Measurements from ENCODE around the gene SIM2. TPM values are rescaled to one million over a fixed set of nuclear protein-coding genes. Genes with fewer than 3 reads are reported as not detected.

Gene SIM2
- total RNA-seq, 4 donors from 2014 or later = 0.47 to 2.3 TPM; not detected in 2

GRCh38 chr21:36688324-36688723 is 10.6 kb upstream of the SIM2 start:
- H3K27me3 ChIP-seq = peaks cover 97% of the 10 kb centered on the region
- H3K36me3 ChIP-seq = no peaks in the 10 kb centered on the region
- 44 to 60% methylated on average over 3 to 6 of the region's 6 CpGs for WGBS, 2 donors (ENCODE audit: low coverage in 1 of 2)
- H3K27ac ChIP-seq = no peak overlapping the region
- no peak for TF ChIP-seq CTCF (IDR thresholded peaks at IDR 0.05)
- no peak for TF ChIP-seq POLR2AphosphoS5 (IDR thresholded peaks at IDR 0.05)
- no peak for TF ChIP-seq POLR2A (IDR thresholded peaks at IDR 0.05)
- TF ChIP-seq EP300 (IDR thresholded peaks at IDR 0.05) = no peak
- no peak overlapping the region for H3K4me3 ChIP-seq
- no peak for ATAC-seq
- H3K9me3 ChIP-seq = peaks cover 0 to 21% (median 0%) of the 10 kb centered on the region in 3 donors
- peaks cover 0 to 16% (median 5%) of the 10 kb centered on the region in 3 donors for H3K4me1 ChIP-seq

GRCh38 chr21:36689324-36689723 is 9.6 kb upstream of the SIM2 start:
- Histone ChIP-seq H3K9me3 (peaks cover 0 to 21% (median 0%) of the 10 kb centered on the region in 3 donors), H3K4me1 (peaks cover 0 to 24% (median 7%) of the 10 kb centered on the region in 3 donors), H3K27me3 (peaks cover 99% of the 10 kb centered on the region), H3K27ac (no peak overlapping the region), H3K36me3 (no peaks in the 10 kb centered on the region), H3K4me3 (no peak overlapping the region)
- TF ChIP-seq EP300 (IDR thresholded peaks at IDR 0.05) (no peak), CTCF (IDR thresholded peaks at IDR 0.05) (no peak), POLR2AphosphoS5 (IDR thresholded peaks at IDR 0.05) (no peak), POLR2A (IDR thresholded peaks at IDR 0.05) (no peak)
- ATAC-seq = no peak
- WGBS, 2 donors (ENCODE audit: low coverage in 1 of 2) = 40 to 77% methylated on average over 1 to 6 of the region's 7 CpGs

- no peaks in the 10 kb centered on the region for H3K36me3 ChIP-seq
- H3K9me3 ChIP-seq = peaks cover 0 to 21% (median 0%) of the 10 kb centered on the region in 3 donors
- H3K4me1 ChIP-seq = peaks cover 0 to 29% (median 7%) of the 10 kb centered on the region in 3 donors
- H3K27ac ChIP-seq = no peak overlapping the region
- 4 to 15% methylated on average over 10 to 12 of the region's 12 CpGs for WGBS, 2 donors (ENCODE audit: low coverage in 1 of 2)
- H3K27me3 ChIP-seq = peaks cover 100% of the 10 kb centered on the region
- TF ChIP-seq POLR2AphosphoS5 (IDR thresholded peaks at IDR 0.05) (no peak), EP300 (IDR thresholded peaks at IDR 0.05) (no peak), CTCF (IDR thresholded peaks at IDR 0.05) (no peak), POLR2A (IDR thresholded peaks at IDR 0.05) (no peak)
- ATAC-seq = no peak
- H3K4me3 ChIP-seq = no peak overlapping the region
These were observed 8.0 kb upstream of the SIM2 start for GRCh38 chr21:36690628-36691554.

- Histone ChIP-seq H3K27me3 (peaks cover 100% of the 10 kb centered on the region), H3K4me1 (peaks cover 0 to 35% (median 8%) of the 10 kb centered on the region in 3 donors), H3K4me3 (no peak overlapping the region), H3K9me3 (peaks cover 0 to 21% (median 0%) of the 10 kb centered on the region in 3 donors), H3K27ac (no peak overlapping the region), H3K36me3 (no peaks in the 10 kb centered on the region)
- WGBS, 2 donors (ENCODE audit: low coverage in 1 of 2) = 11 to 14% methylated on average over 15 to 17 of the region's 18 CpGs
- no peak for ATAC-seq
- TF ChIP-seq POLR2AphosphoS5 (IDR thresholded peaks at IDR 0.05) (no peak), EP300 (IDR thresholded peaks at IDR 0.05) (no peak), POLR2A (IDR thresholded peaks at IDR 0.05) (no peak), CTCF (IDR thresholded peaks at IDR 0.05) (no peak)
These were observed 7.3 kb upstream of the SIM2 start for GRCh38 chr21:36691555-36692041.

Measured in gastroesophageal sphincter (tissue), 4 donors.